ENCODE data around the gene COASY. TPM values are rescaled to one million over a fixed set of nuclear protein-coding genes. Genes with fewer than 3 reads are reported as not detected.

COASY gene
- total and polyA plus RNA-seq, 4 donors, result 18.2 to 78.1 (median 51.7) TPM

- H3K9me3 ChIP-seq (ENCODE audit: control insufficient read depth in 4 of 4, low read length in 3 of 4), result no peaks in the 10 kb centered on the region
- no peak overlapping the region for H3K9ac ChIP-seq (ENCODE audit: low read depth in 1 of 2, low read length in 2 of 2)
- H3K36me3 ChIP-seq (ENCODE audit: control insufficient read depth in 4 of 4, insufficient read depth in 3 of 4, low read depth in 1 of 4, low read length in 3 of 4), result peaks cover 3 to 41% (median 26%) of the 10 kb centered on the region in 4 donors
- H3K27me3 ChIP-seq (ENCODE audit: control insufficient read depth in 4 of 4, insufficient read depth in 4 of 4, low read length in 3 of 4), result no peaks in the 10 kb centered on the region
- TF ChIP-seq FOXA2 (IDR thresholded peaks at IDR 0.05) (no peak), RXRA (IDR thresholded peaks at IDR 0.05) (no peak), TAF1 (conservative IDR thresholded peaks at IDR 0.05) (no peak), RAD21 (IDR thresholded peaks at IDR 0.05) (no peak), EGR1 (IDR thresholded peaks at IDR 0.05; ENCODE audit: low read depth in 2 of 2) (no peak), NR2F2 (IDR thresholded peaks at IDR 0.05) (no peak), SP1 (IDR thresholded peaks at IDR 0.05) (no peak), ATF3 (IDR thresholded peaks at IDR 0.05) (no peak), FOXA1 (IDR thresholded peaks at IDR 0.05) (no peak), YY1 (IDR thresholded peaks at IDR 0.05) (no peak), HNF4G (IDR thresholded peaks at IDR 0.05) (no peak), GABPA (IDR thresholded peaks at IDR 0.05 in 1 of 2, conservative IDR thresholded peaks at IDR 0.05 in 1 of 2) (no peak), CTCF (IDR thresholded peaks at IDR 0.05; ENCODE audit: low read depth, low read length, missing input control) (no peak)
- TF ChIP-seq, protein P1, sequence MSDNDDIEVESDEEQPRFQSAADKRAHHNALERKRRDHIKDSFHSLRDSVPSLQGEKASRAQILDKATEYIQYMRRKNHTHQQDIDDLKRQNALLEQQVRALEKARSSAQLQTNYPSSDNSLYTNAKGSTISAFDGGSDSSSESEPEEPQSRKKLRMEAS (IDR thresholded peaks at IDR 0.05), result no peak
- TF ChIP-seq, protein P2, sequence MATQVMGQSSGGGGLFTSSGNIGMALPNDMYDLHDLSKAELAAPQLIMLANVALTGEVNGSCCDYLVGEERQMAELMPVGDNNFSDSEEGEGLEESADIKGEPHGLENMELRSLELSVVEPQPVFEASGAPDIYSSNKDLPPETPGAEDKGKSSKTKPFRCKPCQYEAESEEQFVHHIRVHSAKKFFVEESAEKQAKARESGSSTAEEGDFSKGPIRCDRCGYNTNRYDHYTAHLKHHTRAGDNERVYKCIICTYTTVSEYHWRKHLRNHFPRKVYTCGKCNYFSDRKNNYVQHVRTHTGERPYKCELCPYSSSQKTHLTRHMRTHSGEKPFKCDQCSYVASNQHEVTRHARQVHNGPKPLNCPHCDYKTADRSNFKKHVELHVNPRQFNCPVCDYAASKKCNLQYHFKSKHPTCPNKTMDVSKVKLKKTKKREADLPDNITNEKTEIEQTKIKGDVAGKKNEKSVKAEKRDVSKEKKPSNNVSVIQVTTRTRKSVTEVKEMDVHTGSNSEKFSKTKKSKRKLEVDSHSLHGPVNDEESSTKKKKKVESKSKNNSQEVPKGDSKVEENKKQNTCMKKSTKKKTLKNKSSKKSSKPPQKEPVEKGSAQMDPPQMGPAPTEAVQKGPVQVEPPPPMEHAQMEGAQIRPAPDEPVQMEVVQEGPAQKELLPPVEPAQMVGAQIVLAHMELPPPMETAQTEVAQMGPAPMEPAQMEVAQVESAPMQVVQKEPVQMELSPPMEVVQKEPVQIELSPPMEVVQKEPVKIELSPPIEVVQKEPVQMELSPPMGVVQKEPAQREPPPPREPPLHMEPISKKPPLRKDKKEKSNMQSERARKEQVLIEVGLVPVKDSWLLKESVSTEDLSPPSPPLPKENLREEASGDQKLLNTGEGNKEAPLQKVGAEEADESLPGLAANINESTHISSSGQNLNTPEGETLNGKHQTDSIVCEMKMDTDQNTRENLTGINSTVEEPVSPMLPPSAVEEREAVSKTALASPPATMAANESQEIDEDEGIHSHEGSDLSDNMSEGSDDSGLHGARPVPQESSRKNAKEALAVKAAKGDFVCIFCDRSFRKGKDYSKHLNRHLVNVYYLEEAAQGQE (IDR thresholded peaks at IDR 0.05), result no peak
- WGBS, result 11% methylated on average over 18 of the region's 18 CpGs
- peak overlapping the region; percentile 7 to 51 (median 47) for H3K4me3 ChIP-seq (ENCODE audit: low read depth in 1 of 3, low read length in 3 of 3)
- peaks cover 3 to 20% (median 15%) of the 10 kb centered on the region in 4 donors for H3K4me1 ChIP-seq (ENCODE audit: control insufficient read depth in 4 of 4, insufficient read depth in 4 of 4, low read length in 3 of 4)
- DNase-seq (ENCODE audit: low spot score), result no peak
- peak overlapping the region; percentile 42 to 89 for H3K27ac ChIP-seq (ENCODE audit: low read depth in 1 of 2, low read length in 2 of 2)
These were observed 15.2 kb downstream of the COASY start for GRCh38 chr17:42577140-42577531.

DNA sequence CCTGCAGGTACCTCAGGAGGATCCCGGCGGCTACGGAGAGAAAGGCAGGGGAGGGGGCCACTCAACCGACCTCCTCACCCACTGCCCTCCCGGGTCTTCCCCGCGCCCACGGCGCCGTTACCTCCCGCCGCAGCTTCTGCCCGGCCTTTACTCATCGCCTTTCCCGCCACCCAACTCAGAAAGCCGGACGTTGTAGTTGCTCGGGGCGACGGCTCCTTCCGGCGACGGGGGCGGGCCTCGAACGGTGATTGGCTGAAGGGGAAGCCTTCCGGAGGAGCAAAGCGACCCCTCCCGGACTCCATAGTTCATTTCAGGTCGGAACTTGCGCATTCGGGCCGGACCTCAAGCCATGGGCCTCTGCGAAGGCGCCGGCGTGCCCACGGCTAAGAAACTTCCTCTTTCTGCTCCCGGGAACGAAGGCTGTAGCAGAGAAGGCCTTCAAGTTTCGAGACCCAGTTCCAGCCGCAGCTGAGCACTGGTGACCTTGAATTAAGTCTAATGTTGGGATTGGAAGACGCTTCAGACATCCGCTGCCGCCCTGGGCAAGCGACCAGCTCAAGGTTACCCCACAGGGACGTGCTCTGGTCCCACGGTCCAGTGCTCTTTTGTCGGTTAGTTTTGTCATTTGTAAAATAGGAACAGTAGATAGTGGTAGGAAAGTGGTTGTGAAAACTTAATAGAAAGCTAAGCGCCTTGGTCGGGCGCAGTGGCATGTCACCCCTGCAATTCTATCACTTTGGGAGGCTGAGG lies 15.8 kb downstream of the COASY start, which contains the start of gene PSMC3IP:
TSS of gene PSMC3IP (minus strand) at position 198 of the 750 bp plus-strand sequence. CDS start at position 155, 43 bp downstream.
- H3K27ac ChIP-seq (ENCODE audit: low read depth in 1 of 2, low read length in 2 of 2), result peak within 1 kb of the TSS; percentile 85 to 89
- DNase-seq (ENCODE audit: low spot score), result peak; percentile 94
- H3K9ac ChIP-seq (ENCODE audit: low read depth in 1 of 2, low read length in 2 of 2), result peak within 1 kb of the TSS; percentile 89 to 97
- H3K4me3 ChIP-seq (ENCODE audit: low read depth in 1 of 3, low read length in 3 of 3), result peak within 1 kb of the TSS; percentile 51 to 97 (median 78)
- peaks cover 5 to 42% (median 28%) of the 10 kb centered on the region in 4 donors for H3K36me3 ChIP-seq (ENCODE audit: control insufficient read depth in 4 of 4, insufficient read depth in 3 of 4, low read depth in 1 of 4, low read length in 3 of 4)
- WGBS, result under 1% methylated on average over 52 of the region's 52 CpGs
- H3K4me1 ChIP-seq (ENCODE audit: control insufficient read depth in 4 of 4, insufficient read depth in 4 of 4, low read length in 3 of 4), result peaks cover 3 to 19% (median 13%) of the 10 kb centered on the region in 4 donors
- H3K9me3 ChIP-seq (ENCODE audit: control insufficient read depth in 4 of 4, low read length in 3 of 4), result no peaks in the 10 kb centered on the region
- no peaks in the 10 kb centered on the region for H3K27me3 ChIP-seq (ENCODE audit: control insufficient read depth in 4 of 4, insufficient read depth in 4 of 4, low read length in 3 of 4)
- TF ChIP-seq ATF3 (IDR thresholded peaks at IDR 0.05) (peak; percentile 23), FOXA1 (IDR thresholded peaks at IDR 0.05) (no peak), RAD21 (IDR thresholded peaks at IDR 0.05) (peak in 1 of 2 donors; percentile 52), SP1 (IDR thresholded peaks at IDR 0.05) (peak; percentile 78), FOXA2 (IDR thresholded peaks at IDR 0.05) (no peak), HNF4G (IDR thresholded peaks at IDR 0.05) (no peak), RXRA (IDR thresholded peaks at IDR 0.05) (peak; percentile 91 to 97), NR2F2 (IDR thresholded peaks at IDR 0.05) (peak; percentile 55), JUND (IDR thresholded peaks at IDR 0.05) (peak in 1 of 2 donors; percentile 49), YY1 (IDR thresholded peaks at IDR 0.05) (peak; percentile 78), CTCF (IDR thresholded peaks at IDR 0.05; ENCODE audit: low read depth, low read length, missing input control) (peak; percentile 22), GABPA (IDR thresholded peaks at IDR 0.05 in 1 of 2, conservative IDR thresholded peaks at IDR 0.05 in 1 of 2) (peak; percentile 83 to 97), EGR1 (IDR thresholded peaks at IDR 0.05; ENCODE audit: low read depth in 2 of 2) (peak; percentile 80 to 85), ZBTB33 (IDR thresholded peaks at IDR 0.05) (peak; percentile 92), TAF1 (conservative IDR thresholded peaks at IDR 0.05) (no peak), HNF4A (conservative IDR thresholded peaks at IDR 0.05) (peak; percentile 28 to 38)
- TF ChIP-seq, protein P1 (IDR thresholded peaks at IDR 0.05), result peak; percentile 43
